Fibroblast of lung (primary cell): ENCODE results near the gene SLC6A8.
"Not testable (repeated sequence)": the region's sequence is repeated elsewhere in the genome, so short reads cannot be mapped to it uniquely, and the experiment has no call there.

ENCODE experiments used
- CTCF ChIP-seq, 2 donors: IDR thresholded peaks in 1 of 2; conservative IDR thresholded peaks in 1 of 2; 1 replicate in 1 of 2; 2 replicates in 1 of 2; pipeline ENCODE4 v1.5.1; 2011 to 2012; ENCODE audit warnings: low read length in 2 of 2, control low read depth in 1 of 2, inconsistent platforms in 1 of 2, low read depth in 1 of 2, mild to moderate bottlenecking in 1 of 2
- EZH2 ChIP-seq: IDR thresholded peaks from 2 replicates; pipeline ENCODE4 v1.5.1; 2012; ENCODE audit warnings: low read length, control low read depth, mild to moderate bottlenecking; ENCODE audit errors: missing control alignments

- TF ChIP-seq CTCF (conservative IDR thresholded peaks at IDR 0.05 in 1 of 2, IDR thresholded peaks at IDR 0.05 in 1 of 2; ENCODE audit: low read depth in 1 of 2, low read length in 2 of 2); EZH2: not testable (repeated sequence)
Observed at GRCh38 chrX:153745067-153745433, 57.3 kb downstream of the SLC6A8 start.
